Peyer's patch (tissue), 4 donors: ENCODE results near the gene ATG2B. TPM values are rescaled to one million over a fixed set of nuclear protein-coding genes. Genes with fewer than 3 reads are reported as not detected.
A peak's percentile ranks its signal among the peaks of the same experiment; 100 is the strongest.

ENCODE experiments used
- DNase-seq, 3 donors: peaks; one replicate each; pipeline ENCODE4 v3.0.0-alpha.2; 2017 to 2019
- H3K27ac ChIP-seq, 4 donors: fragments of 200-600 bp; sonication (generic); one replicate each; pipeline ENCODE4 v1.5.1; 2016 to 2019
- H3K27me3 ChIP-seq, 2 donors: fragments of 200-600 bp; sonication (generic); one replicate each; pipeline ENCODE4 v1.5.1; 2019
- H3K36me3 ChIP-seq, 3 donors: fragments of 200-600 bp; sonication (generic); one replicate each; pipeline ENCODE4 v1.5.1; 2016 to 2019
- H3K4me1 ChIP-seq, 4 donors: fragments of 200-600 bp; sonication (generic); one replicate each; pipeline ENCODE4 v1.5.1; 2016 to 2019
- H3K4me3 ChIP-seq, 4 donors: fragments of 200-600 bp; sonication (generic); 1 replicate in 3 of 4; 2 replicates in 1 of 4; pipeline ENCODE4 v1.5.1; 2016 to 2019; ENCODE audit warnings: mild to moderate bottlenecking in 1 of 4
- H3K9me3 ChIP-seq, 4 donors: fragments of 200-600 bp; sonication (generic); one replicate each; pipeline ENCODE4 v1.5.1; 2016 to 2019; ENCODE audit warnings: mild to moderate bottlenecking in 1 of 4
- CTCF ChIP-seq, 6 experiments: fragments of 450-650 bp in 4 of 6; fragments of 200-600 bp in 2 of 6; sonication (generic) in 1 of 6; IDR thresholded peaks; one replicate each; pipeline ENCODE4 v1.5.1; 2017 to 2019; ENCODE audit warnings: antibody characterized with exemption in 6 of 6, mild to moderate bottlenecking in 3 of 6, moderate library complexity in 1 of 6
- POLR2A ChIP-seq, 2 donors: fragments of 450-650 bp; IDR thresholded peaks; one replicate each; pipeline ENCODE4 v1.5.1; 2017; ENCODE audit warnings: antibody characterized with exemption in 2 of 2, mild to moderate bottlenecking in 2 of 2, moderate library complexity in 2 of 2
- total RNA-seq, 4 donors: library from RNA; depleted of rRNA; stranded (reverse); fragments of >200 nt; gene quantifications; one replicate each; pipeline ENCODE4 v1.1.0, GENCODE V29; 2016

ATG2B gene
- total RNA-seq, 4 donors from 2014 or later, result 39.8 to 85.8 (median 47.4) TPM

GRCh38 chr14:96275177-96276112, 87.7 kb downstream of the ATG2B start:
- TF ChIP-seq CTCF (IDR thresholded peaks at IDR 0.05), result peak; percentile 47 to 91 (median 81)
- no peak for TF ChIP-seq POLR2A (IDR thresholded peaks at IDR 0.05)
- Histone ChIP-seq H3K4me1 (peaks cover 0 to 16% (median 0%) of the 10 kb centered on the region in 4 donors), H3K4me3 (no peak overlapping the region), H3K9me3 (peaks cover 0 to 16% (median 3%) of the 10 kb centered on the region in 4 donors), H3K27me3 (no peaks in the 10 kb centered on the region), H3K36me3 (no peaks in the 10 kb centered on the region), H3K27ac (peak overlapping the region in 2 of 4 donors; percentile 22 to 24)
- DNase-seq, result peak; percentile 38 to 84 (median 83)

- Histone ChIP-seq H3K9me3 (peaks cover 0 to 16% (median 3%) of the 10 kb centered on the region in 4 donors), H3K36me3 (no peaks in the 10 kb centered on the region), H3K27ac (peak overlapping the region in 1 of 4 donors; percentile 22), H3K4me1 (peaks cover 0 to 16% (median 0%) of the 10 kb centered on the region in 4 donors), H3K27me3 (no peaks in the 10 kb centered on the region), H3K4me3 (no peak overlapping the region)
- DNase-seq, result no peak
- TF ChIP-seq CTCF (IDR thresholded peaks at IDR 0.05) (no peak), POLR2A (IDR thresholded peaks at IDR 0.05) (no peak)
Measured at GRCh38 chr14:96274543-96274942, 88.6 kb downstream of the ATG2B start.

DNA sequence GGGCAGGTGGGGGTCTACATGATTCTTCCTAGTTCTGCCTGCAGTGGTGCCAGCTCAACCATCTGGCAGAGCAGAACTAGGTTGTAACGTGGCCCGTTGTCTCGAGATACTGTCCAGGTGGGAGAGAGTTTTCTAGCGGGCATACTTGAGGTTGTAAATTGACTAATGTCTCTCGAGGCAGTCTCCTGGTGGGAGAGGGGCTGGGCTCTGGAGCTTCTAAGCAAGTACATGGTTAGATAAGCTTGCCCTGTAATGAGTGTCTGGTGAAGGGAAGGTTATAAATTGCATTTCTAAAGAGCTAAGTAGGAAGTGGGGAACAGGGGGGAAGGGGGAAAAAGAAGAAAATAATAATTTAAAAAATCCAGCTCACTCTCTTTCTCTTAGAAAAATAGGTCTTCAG, 89.0 kb downstream of the ATG2B start:
- Histone ChIP-seq H3K9me3 (peaks cover 0 to 16% (median 3%) of the 10 kb centered on the region in 4 donors), H3K27ac (no peak overlapping the region), H3K36me3 (no peaks in the 10 kb centered on the region), H3K4me1 (peaks cover 0 to 16% (median 0%) of the 10 kb centered on the region in 4 donors), H3K27me3 (no peaks in the 10 kb centered on the region), H3K4me3 (no peak overlapping the region)
- no peak for DNase-seq
- no peak for TF ChIP-seq POLR2A (IDR thresholded peaks at IDR 0.05)
- TF ChIP-seq CTCF (IDR thresholded peaks at IDR 0.05), result no peak

DNA sequence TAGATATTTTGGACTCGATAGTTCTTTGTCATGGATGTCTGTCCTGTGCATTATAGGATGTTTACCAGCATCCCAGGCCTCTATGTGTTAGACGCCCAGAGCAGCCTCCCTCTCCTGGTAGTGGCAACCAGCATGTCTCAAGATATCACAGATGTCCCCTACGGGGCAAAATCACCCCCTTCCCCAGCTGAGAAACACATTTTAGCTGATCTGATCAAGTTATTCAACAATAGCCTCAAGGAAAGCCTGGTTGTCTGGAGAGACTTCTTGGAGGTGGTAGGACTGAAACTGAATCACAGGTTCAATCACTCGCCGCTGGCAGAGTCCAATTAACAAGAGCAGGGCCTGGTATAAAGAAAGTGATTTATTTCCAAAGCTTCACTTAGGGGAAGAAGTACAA, 89.5 kb downstream of the ATG2B start:
- Histone ChIP-seq H3K27me3 (no peaks in the 10 kb centered on the region), H3K4me3 (no peak overlapping the region), H3K9me3 (peaks cover 0 to 16% (median 3%) of the 10 kb centered on the region in 4 donors), H3K27ac (no peak overlapping the region), H3K4me1 (peaks cover 0 to 16% (median 0%) of the 10 kb centered on the region in 4 donors), H3K36me3 (no peaks in the 10 kb centered on the region)
- DNase-seq, result no peak
- no peak for TF ChIP-seq CTCF (IDR thresholded peaks at IDR 0.05)
- TF ChIP-seq POLR2A (IDR thresholded peaks at IDR 0.05), result no peak

GRCh38 chr14:96272777-96273473, 90.2 kb downstream of the ATG2B start:
- TF ChIP-seq CTCF (IDR thresholded peaks at IDR 0.05) (no peak), POLR2A (IDR thresholded peaks at IDR 0.05) (no peak)
- H3K4me1 ChIP-seq, result peaks cover 0 to 16% (median 0%) of the 10 kb centered on the region in 4 donors
- H3K36me3 ChIP-seq, result no peaks in the 10 kb centered on the region
- no peak for DNase-seq
- no peaks in the 10 kb centered on the region for H3K27me3 ChIP-seq
- H3K27ac ChIP-seq, result no peak overlapping the region
- no peak overlapping the region for H3K4me3 ChIP-seq
- H3K9me3 ChIP-seq, result peaks cover 0 to 10% (median 2%) of the 10 kb centered on the region in 4 donors
